HG03432 (cell line): ENCODE measurements around the gene XPO6.
"Not testable (repeated sequence)": the region's sequence is repeated elsewhere in the genome, so short reads cannot be mapped to it uniquely, and the experiment has no call there.

Experiments
- ATAC-seq: cut with Tn5 transposase; IDR thresholded peaks from one replicate; pipeline ENCODE4 v1.9.1; 2021; ENCODE audit warnings: mild to moderate bottlenecking, moderate library complexity; ENCODE audit not compliant: unreplicated experiment

XPO6 gene

GRCh38 chr16:28211758-28212531 lies at the start of gene XPO6:
XPO6 (minus strand) TSS chr16:28211965; CDS start chr16:28211368, 597 bp downstream.
- ATAC-seq, result peak; percentile 89

DNA sequence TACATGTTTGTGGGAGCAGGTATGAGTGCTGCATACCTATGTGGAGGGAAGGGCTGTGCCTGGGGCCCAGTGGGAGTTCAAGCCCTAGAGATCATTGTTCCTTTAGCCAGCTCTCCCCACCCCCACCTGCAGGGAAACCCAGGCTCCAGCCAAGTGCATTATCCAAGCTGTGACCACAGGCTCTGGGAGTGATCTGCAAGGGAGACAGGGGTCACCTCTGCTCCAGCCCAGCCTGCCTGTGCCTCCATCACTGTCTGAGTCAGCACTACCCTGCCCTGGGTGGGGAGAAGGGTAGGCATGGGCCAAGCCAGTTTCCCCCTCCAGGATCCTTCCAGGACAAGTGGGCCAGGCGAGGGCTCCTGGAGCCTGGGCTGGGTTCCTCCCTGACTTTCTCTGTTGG lies 48.4 kb upstream of the XPO6 start:
- no peak for ATAC-seq

DNA sequence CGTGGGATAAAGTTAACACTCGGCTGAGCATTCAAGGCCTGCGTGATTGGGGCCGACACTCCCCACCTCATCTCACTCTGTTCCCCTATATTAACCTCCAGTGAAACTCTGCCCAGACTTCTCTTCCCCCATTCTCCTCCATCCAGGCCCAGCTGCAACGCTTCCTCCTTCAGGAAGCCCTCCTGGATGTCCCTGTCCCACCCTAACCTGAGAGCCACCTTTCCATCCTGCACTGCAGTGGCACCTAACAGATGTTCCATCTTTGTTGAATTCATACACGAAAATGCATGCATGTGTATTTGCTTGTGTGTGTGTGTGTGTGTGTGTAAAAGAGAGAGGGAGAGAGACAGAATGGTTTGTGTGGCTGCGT lies 48.0 kb upstream of the XPO6 start:
- no peak for ATAC-seq

GRCh38 chr16:28259091-28259780 lies 47.5 kb upstream of the XPO6 start:
- no peak for ATAC-seq

DNA sequence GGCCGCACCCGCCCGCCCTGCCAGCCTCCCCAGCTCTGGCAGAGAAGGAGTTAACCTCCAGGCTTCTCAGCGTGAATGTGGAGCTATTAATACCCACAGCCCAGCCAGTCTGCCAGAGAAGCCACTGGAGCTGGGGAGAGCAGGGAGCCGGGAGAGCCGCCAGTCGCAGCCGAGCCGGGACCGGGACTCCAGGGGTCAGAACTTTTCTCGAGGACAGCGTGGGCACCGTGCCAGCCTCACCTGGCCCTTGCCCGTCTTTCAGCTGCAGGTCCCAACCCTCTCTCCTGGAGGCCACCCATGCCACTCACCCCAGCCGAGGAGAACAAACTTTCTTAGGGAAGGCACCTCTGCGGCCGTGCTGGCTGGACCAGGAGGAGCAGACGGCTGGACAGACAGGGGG lies 46.8 kb upstream of the XPO6 start:
- ATAC-seq, result no peak

GRCh38 chr16:28257256-28257655 lies 45.5 kb upstream of the XPO6 start:
- ATAC-seq, result no peak

DNA sequence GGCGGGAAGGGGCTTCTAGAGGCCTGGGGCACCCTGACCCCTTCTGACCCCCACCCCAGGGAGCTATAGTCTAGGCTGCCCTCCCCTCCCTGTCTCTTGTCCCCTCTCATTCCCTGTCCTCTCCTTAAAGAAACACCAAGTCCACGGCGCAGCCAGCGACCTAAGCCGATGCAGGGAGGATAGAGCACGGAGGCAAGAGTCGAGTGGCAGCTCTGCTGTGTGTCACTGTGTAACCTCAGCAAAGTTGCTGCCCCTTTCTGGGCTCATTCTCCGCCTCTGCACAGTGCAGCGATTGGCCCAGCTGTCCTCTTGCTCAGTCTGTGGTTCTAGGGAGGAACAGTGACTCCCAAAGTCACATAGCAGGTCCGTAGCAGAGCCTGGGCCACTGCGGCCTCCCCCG lies 44.1 kb upstream of the XPO6 start:
- no peak for ATAC-seq

- ATAC-seq, result no peak
Observed at GRCh38 chr16:28254158-28254557, 42.4 kb upstream of the XPO6 start.

GRCh38 chr16:28250999-28251398 lies 39.2 kb upstream of the XPO6 start:
- no peak for ATAC-seq

- not testable (repeated sequence) for ATAC-seq
Observed at GRCh38 chr16:28249483-28249882, 37.7 kb upstream of the XPO6 start.

DNA sequence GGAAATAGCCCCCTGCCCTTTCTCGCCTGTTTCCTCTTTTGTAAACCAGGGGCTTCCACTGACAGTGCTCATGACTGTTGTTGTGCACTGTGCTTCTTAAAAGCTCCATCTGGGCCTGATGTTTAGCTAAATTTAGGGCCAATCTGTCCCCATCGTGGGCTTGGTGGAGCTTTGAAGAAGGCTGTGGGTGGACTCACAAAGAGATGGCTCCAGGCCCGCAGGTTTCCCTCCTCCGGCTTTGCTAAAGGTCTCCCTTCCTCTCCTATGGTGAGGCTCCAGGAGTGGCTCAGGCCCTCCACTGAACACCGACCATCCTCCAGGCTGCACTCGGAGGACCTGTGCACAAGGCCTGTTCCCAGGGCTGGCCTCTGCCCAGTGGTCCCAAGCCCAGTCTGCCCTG lies 30.2 kb upstream of the XPO6 start:
- ATAC-seq, result no peak

DNA sequence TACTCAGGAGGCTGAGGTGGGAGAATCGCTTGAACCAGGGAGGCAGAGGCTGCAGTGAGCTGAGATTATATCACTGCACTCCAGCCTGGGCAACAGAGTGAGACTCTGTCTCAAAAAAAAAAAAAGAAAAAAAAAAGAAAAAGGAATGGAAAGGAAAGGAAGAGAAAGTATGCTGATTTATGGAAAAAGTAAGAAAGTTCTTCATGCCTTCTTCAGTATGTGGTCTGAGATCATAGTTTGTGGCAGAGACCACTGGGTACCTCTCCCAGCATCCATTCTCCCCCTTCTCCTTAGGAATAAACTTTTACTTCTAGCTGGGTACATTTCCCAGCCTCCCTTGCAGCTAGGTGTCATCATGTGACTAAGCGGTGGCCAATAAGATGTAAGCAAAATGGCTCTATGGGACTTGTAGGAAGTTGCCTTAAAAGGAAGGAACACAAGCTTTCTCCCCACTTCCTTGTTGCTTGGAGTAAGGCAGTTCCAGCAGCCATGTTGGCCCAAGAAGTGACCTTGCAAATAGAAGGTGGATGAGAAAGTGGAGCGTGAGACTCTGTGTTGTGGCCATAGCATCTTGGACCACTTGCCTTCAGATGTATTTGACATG lies 26.1 kb upstream of the XPO6 start:
- ATAC-seq, result no peak

DNA sequence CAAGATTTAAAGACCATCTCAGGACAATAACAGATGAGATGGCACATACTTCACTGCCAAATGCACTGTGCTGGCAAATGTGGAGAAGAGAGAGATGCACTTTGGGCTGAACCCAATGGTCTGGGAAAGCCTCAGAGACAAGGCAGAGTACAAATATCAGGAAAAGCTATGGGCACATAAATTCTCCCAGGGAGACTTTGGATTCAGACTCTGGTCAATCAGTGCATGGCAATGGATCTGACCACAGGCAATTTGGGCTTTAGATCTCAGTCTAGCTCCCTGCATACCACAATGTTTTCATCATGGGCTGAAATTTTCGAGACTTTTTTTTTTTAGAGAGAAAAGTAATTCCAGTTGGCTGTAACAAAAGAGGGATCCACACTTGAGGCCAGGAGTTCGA lies 20.0 kb upstream of the XPO6 start:
- no peak for ATAC-seq

GRCh38 chr16:28223909-28224308 lies 12.1 kb upstream of the XPO6 start:
- ATAC-seq, result not testable (repeated sequence)

DNA sequence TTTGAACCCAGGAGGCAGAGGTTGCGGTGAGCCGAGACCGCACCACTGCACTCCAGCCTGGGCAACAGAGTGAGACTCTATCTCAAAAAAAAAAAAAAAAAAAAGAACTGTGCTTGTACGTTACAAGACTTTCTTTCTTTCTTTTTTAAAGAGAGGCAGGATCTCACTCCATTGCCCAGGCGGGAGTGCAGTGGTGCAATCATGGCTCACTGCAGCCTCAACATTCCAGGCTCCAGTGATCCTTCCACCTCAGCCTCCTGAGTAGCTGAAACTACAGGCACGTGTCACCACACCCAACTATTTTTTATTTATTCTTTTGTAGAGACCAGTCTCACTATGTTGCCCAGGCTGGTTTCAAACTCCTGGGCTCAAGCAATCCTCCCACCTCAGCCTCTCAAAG lies 8.0 kb upstream of the XPO6 start:
- ATAC-seq, result not testable (repeated sequence)

GRCh38 chr16:28219282-28219681 lies 7.5 kb upstream of the XPO6 start:
- ATAC-seq, result no peak

DNA sequence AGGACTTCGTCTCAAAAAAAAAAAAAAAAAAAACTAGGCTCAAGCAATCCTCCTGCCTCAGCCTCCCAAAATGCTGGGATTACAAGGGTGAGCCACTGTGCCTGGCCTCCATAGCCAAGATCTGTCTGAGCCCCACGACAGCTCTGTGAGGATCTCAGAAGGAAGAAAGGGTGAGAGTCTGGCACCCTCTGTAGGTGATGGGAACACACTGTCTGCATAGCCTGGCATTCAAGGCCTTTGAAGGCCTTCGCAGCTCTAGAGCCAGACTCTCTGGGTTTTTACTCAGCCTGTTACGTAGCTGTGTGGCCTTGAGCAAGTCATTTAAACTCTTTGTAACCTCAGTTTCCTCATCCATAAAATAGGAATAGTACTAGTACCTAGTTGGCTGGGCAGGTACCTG lies 6.3 kb upstream of the XPO6 start:
- ATAC-seq, result peak; percentile 50

DNA sequence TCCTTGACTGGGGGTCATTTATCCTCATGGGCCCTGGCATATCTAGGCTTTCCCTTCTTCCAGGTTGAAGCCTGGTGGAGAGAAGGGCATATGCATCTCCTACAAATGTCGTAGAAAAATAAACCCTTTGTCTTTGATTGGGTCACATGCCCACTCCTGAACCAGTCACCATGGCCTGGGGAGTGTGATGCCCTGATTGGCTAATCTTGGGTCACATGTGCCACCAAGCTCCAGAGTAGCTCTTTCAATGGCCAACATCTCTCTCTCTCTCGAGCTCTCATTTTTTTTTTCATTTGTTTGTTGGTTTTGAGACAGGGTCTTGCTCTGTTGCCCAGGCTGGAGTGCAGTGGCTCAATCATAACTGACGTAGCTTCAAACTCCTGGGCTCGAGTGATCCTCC lies 5.6 kb upstream of the XPO6 start:
- no peak for ATAC-seq

DNA sequence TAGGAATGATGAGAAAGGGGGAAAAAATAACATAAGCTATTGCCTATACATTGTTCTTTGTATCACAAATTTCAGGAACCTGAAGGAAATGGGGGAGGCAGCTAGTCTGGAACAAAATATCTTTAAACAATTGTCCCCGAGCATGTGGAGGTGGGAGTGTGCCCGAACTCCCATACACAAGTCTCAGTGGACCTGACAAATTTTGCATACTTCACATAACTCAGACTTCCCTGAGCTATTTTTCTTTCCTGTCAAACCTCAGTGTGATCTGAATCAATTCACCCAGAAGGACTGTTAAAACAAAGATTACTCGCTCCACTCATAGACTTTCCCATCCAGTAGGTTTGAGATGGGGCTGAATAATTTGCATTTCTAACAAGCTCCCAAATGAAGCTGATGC lies 1.6 kb upstream of the XPO6 start:
- ATAC-seq, result no peak

DNA sequence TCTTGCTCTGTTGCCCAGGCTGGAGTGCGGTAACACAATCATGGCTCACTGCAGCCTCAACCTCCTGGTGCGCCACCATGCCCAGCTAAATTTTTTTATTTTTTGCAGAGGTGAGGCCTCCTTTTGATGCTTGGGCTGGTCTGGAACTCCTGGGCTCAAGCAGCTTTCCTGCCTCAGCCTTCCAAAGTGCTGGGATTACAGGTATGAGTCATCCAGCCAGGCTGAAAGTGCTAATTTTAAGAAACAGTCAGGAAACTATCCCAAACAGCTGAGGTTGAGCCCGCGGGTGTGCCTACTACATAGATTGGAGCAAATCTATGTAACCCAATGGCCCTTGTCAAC lies 738 bp upstream of the XPO6 start:
- no peak for ATAC-seq

GRCh38 chr16:28210979-28211588 lies 681 bp downstream of the XPO6 start:
- peak; percentile 50 for ATAC-seq

GRCh38 chr16:28210264-28210663 lies 1.5 kb downstream of the XPO6 start:
- ATAC-seq, result no peak
